GM12878 (cell line): ENCODE measurements around the gene CES3.

Source experiments
- EP300 ChIP-seq, 2 experiments: fragments of 150-350 bp in 1 of 2; IDR thresholded peaks; 2 replicates each; pipeline ENCODE4 v1.6.1; 2011 to 2012; ENCODE audit warnings: low read depth in 2 of 2, low read length in 2 of 2, borderline replicate concordance in 1 of 2, improper control_type of control experiment in 1 of 2, inconsistent platforms in 1 of 2; ENCODE audit not compliant: control insufficient read depth in 1 of 2
- IKZF1 ChIP-seq: fragments of 450-650 bp; conservative IDR thresholded peaks from 2 replicates; pipeline ENCODE4 v1.6.1; 2017; ENCODE audit warnings: antibody characterized with exemption, mild to moderate bottlenecking

- no peak for TF ChIP-seq EP300 (IDR thresholded peaks at IDR 0.05; ENCODE audit: borderline replicate concordance in 1 of 2, control insufficient read depth in 1 of 2, low read depth in 2 of 2, low read length in 2 of 2)
- TF ChIP-seq IKZF1 = no peak
Observed at GRCh38 chr16:67001726-67002125, 40.7 kb downstream of the CES3 start.
